ENCODE data around the gene GBX2. TPM values are rescaled to one million over a fixed set of nuclear protein-coding genes. Genes with fewer than 3 reads are reported as not detected.
"Not testable (repeated sequence)": the region's sequence is repeated elsewhere in the genome, so short reads cannot be mapped to it uniquely, and the experiment has no call there.

The GBX2 gene
- total RNA-seq, 1 experiment from 2014 or later: 25.6 TPM

DNA sequence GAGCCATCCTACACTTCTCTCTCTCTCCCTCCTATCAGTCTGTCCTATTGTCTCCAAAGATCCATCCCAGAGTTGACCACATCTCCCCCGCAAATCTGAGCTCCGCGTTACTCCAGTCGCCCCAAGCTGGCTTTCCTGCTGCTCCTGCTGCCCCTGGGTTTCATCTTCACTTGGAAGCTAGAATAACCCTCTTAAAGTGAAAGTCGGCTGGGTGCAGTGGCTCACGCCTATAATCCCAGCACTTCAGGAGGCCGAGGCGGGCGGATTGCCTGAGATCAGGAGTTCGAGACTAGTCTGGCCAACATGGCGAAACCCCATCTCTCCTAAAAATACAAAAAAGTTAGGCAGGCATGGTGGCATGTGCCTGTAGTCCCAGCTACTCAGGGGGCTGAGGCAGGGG lies 26.6 kb downstream of the GBX2 start:
- ChIA-PET CTCF (interaction anchor here (0.7 to 2.9 kb wide), 3 partner anchors 36 to 687 kb away, joined by 3 to 13 read pairs (median 10); no protein-coding TSS in a partner anchor), POLR2A (interaction anchor here (1.0 kb wide), 1 partner anchor 68 kb away, joined by 4 read pairs; no protein-coding TSS in a partner anchor)
- not testable (repeated sequence) for H3K27me3 Mint-ChIP-seq (ENCODE audit: low read depth); H3K9me3 Mint-ChIP-seq; H3K36me3 Mint-ChIP-seq; ATAC-seq; H3K27ac Mint-ChIP-seq; H3K4me3 Mint-ChIP-seq; DNase-seq (ENCODE audit: low spot score)
- peaks cover 13% of the 10 kb centered on the region for H3K4me1 Mint-ChIP-seq

DNA sequence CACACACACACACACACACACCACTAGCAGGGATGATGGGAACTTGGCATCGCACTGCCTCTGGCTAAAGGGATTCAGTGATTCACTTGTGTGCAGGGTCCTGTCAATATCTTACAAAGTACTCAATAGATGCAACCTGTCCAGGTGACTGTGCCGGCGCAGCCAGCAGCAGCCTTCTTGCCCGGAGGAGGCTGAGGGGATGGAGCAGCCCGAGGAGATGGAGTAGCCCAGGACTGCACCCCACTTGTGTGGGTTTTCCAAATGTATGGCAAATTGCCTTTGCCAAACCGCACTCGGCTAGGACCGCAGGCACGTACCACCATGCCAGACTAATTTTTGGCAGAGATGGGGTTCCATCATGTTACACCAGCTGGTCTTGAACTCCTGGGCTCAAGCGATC lies 31.1 kb downstream of the GBX2 start:
- POLR2A ChIA-PET: interaction anchor here (0.6 kb wide), 1 partner anchor 1097 kb away, joined by 3 read pairs; no protein-coding TSS in a partner anchor
- no peak for ATAC-seq
- no peak overlapping the region for H3K4me3 Mint-ChIP-seq

DNA sequence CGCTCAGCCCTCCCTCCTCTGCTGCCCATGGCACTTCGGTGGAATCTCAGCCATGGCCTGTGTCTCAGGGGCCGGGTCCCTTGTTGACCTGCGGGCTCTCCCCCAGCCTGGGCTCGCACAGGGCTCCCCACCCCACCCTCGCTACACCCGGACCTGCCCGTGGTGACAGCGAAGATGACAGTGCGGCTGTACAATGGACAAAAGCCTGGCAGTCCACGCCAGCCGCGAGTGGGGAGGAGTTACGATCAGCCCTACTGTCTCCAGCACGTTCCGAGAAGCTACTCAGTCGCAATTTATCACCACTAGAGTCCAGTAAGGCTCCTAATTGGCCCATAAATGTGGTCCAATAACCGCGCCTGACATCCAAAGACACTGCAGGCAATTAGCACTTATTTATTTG lies 31.6 kb downstream of the GBX2 start:
- ChIA-PET CTCF (no interaction called here), POLR2A (interaction anchor here (0.6 kb wide), 1 partner anchor 1097 kb away, joined by 3 read pairs; no protein-coding TSS in a partner anchor)
- no peak for ATAC-seq
- Mint-ChIP-seq H3K36me3 (peaks cover 3% of the 10 kb centered on the region; the same call in 1 of the 2 replicates), H3K9me3 (no peaks in the 10 kb centered on the region), H3K4me1 (peaks cover 16% of the 10 kb centered on the region), H3K4me3 (no peak overlapping the region), H3K27ac (no peak overlapping the region), H3K27me3 (ENCODE audit: low read depth) (no peaks in the 10 kb centered on the region)
- no peak for DNase-seq (ENCODE audit: low spot score)
- TF ChIP-seq OVOL2 (CRISPR knock-in tag; IDR thresholded peaks at IDR 0.05; ENCODE audit: borderline replicate concordance) (no peak), MYBL2 (CRISPR knock-in tag; IDR thresholded peaks at IDR 0.05) (no peak), ZNF416 (CRISPR knock-in tag; IDR thresholded peaks at IDR 0.05) (no peak), NR2C2 (CRISPR knock-in tag; IDR thresholded peaks at IDR 0.05) (no peak), CREM (CRISPR knock-in tag; IDR thresholded peaks at IDR 0.05) (no peak), NR3C1 (CRISPR knock-in tag; conservative IDR thresholded peaks at IDR 0.05; ENCODE audit: low read depth) (no peak), ZBTB21 (CRISPR knock-in tag; IDR thresholded peaks at IDR 0.05; ENCODE audit: borderline replicate concordance) (no peak)
- TF ChIP-seq, protein P1, sequence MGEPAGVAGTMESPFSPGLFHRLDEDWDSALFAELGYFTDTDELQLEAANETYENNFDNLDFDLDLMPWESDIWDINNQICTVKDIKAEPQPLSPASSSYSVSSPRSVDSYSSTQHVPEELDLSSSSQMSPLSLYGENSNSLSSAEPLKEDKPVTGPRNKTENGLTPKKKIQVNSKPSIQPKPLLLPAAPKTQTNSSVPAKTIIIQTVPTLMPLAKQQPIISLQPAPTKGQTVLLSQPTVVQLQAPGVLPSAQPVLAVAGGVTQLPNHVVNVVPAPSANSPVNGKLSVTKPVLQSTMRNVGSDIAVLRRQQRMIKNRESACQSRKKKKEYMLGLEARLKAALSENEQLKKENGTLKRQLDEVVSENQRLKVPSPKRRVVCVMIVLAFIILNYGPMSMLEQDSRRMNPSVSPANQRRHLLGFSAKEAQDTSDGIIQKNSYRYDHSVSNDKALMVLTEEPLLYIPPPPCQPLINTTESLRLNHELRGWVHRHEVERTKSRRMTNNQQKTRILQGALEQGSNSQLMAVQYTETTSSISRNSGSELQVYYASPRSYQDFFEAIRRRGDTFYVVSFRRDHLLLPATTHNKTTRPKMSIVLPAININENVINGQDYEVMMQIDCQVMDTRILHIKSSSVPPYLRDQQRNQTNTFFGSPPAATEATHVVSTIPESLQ (CRISPR knock-in tag; IDR thresholded peaks at IDR 0.05): no peak
- TF ChIP-seq, protein P2, sequence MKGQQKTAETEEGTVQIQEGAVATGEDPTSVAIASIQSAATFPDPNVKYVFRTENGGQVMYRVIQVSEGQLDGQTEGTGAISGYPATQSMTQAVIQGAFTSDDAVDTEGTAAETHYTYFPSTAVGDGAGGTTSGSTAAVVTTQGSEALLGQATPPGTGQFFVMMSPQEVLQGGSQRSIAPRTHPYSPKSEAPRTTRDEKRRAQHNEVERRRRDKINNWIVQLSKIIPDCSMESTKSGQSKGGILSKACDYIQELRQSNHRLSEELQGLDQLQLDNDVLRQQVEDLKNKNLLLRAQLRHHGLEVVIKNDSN (CRISPR knock-in tag; IDR thresholded peaks at IDR 0.05): no peak
- TF ChIP-seq, protein P3, sequence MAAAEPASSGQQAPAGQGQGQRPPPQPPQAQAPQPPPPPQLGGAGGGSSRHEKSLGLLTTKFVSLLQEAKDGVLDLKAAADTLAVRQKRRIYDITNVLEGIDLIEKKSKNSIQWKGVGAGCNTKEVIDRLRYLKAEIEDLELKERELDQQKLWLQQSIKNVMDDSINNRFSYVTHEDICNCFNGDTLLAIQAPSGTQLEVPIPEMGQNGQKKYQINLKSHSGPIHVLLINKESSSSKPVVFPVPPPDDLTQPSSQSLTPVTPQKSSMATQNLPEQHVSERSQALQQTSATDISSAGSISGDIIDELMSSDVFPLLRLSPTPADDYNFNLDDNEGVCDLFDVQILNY (CRISPR knock-in tag; IDR thresholded peaks at IDR 0.05): no peak

More for the DNA sequence above, 31.1 kb downstream of the GBX2 start:
- Mint-ChIP-seq H3K4me1 (peaks cover 17% of the 10 kb centered on the region), H3K9me3 (no peaks in the 10 kb centered on the region), H3K27me3 (ENCODE audit: low read depth) (no peaks in the 10 kb centered on the region), H3K27ac (no peak overlapping the region), H3K36me3 (peaks cover 3% of the 10 kb centered on the region; the same call in 1 of the 2 replicates)
- TF ChIP-seq, protein P4, sequence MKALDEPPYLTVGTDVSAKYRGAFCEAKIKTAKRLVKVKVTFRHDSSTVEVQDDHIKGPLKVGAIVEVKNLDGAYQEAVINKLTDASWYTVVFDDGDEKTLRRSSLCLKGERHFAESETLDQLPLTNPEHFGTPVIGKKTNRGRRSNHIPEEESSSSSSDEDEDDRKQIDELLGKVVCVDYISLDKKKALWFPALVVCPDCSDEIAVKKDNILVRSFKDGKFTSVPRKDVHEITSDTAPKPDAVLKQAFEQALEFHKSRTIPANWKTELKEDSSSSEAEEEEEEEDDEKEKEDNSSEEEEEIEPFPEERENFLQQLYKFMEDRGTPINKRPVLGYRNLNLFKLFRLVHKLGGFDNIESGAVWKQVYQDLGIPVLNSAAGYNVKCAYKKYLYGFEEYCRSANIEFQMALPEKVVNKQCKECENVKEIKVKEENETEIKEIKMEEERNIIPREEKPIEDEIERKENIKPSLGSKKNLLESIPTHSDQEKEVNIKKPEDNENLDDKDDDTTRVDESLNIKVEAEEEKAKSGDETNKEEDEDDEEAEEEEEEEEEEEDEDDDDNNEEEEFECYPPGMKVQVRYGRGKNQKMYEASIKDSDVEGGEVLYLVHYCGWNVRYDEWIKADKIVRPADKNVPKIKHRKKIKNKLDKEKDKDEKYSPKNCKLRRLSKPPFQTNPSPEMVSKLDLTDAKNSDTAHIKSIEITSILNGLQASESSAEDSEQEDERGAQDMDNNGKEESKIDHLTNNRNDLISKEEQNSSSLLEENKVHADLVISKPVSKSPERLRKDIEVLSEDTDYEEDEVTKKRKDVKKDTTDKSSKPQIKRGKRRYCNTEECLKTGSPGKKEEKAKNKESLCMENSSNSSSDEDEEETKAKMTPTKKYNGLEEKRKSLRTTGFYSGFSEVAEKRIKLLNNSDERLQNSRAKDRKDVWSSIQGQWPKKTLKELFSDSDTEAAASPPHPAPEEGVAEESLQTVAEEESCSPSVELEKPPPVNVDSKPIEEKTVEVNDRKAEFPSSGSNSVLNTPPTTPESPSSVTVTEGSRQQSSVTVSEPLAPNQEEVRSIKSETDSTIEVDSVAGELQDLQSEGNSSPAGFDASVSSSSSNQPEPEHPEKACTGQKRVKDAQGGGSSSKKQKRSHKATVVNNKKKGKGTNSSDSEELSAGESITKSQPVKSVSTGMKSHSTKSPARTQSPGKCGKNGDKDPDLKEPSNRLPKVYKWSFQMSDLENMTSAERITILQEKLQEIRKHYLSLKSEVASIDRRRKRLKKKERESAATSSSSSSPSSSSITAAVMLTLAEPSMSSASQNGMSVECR (CRISPR knock-in tag; IDR thresholded peaks at IDR 0.05; ENCODE audit: borderline replicate concordance): no peak
- TF ChIP-seq, protein P5, sequence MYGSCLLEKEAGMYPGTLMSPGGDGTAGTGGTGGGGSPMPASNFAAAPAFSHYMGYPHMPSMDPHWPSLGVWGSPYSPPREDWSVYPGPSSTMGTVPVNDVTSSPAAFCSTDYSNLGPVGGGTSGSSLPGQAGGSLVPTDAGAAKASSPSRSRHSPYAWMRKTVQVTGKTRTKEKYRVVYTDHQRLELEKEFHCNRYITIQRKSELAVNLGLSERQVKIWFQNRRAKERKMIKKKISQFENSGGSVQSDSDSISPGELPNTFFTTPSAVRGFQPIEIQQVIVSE (CRISPR knock-in tag; IDR thresholded peaks at IDR 0.05; ENCODE audit: borderline replicate concordance): no peak
- TF ChIP-seq NFE2L1 (CRISPR knock-in tag; IDR thresholded peaks at IDR 0.05) (no peak), FOXP1 (CRISPR knock-in tag; IDR thresholded peaks at IDR 0.05; ENCODE audit: borderline replicate concordance) (no peak), HMGA2 (CRISPR knock-in tag; IDR thresholded peaks at IDR 0.05) (no peak), NR1H2 (CRISPR knock-in tag; IDR thresholded peaks at IDR 0.05) (no peak), PRRX2 (CRISPR knock-in tag; IDR thresholded peaks at IDR 0.05) (no peak), MYBL2 (CRISPR knock-in tag; IDR thresholded peaks at IDR 0.05) (no peak), TEAD4 (CRISPR knock-in tag; IDR thresholded peaks at IDR 0.05) (no peak), JAZF1 (CRISPR knock-in tag; IDR thresholded peaks at IDR 0.05) (no peak), TCF7 (CRISPR knock-in tag; IDR thresholded peaks at IDR 0.05; ENCODE audit: low read depth) (no peak), MXD4 (CRISPR knock-in tag; IDR thresholded peaks at IDR 0.05; ENCODE audit: borderline replicate concordance) (no peak), ZNF671 (CRISPR knock-in tag; IDR thresholded peaks at IDR 0.05) (no peak)
- TF ChIP-seq, protein P6, sequence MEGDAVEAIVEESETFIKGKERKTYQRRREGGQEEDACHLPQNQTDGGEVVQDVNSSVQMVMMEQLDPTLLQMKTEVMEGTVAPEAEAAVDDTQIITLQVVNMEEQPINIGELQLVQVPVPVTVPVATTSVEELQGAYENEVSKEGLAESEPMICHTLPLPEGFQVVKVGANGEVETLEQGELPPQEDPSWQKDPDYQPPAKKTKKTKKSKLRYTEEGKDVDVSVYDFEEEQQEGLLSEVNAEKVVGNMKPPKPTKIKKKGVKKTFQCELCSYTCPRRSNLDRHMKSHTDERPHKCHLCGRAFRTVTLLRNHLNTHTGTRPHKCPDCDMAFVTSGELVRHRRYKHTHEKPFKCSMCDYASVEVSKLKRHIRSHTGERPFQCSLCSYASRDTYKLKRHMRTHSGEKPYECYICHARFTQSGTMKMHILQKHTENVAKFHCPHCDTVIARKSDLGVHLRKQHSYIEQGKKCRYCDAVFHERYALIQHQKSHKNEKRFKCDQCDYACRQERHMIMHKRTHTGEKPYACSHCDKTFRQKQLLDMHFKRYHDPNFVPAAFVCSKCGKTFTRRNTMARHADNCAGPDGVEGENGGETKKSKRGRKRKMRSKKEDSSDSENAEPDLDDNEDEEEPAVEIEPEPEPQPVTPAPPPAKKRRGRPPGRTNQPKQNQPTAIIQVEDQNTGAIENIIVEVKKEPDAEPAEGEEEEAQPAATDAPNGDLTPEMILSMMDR (IDR thresholded peaks at IDR 0.05): no peak
- TF ChIP-seq, protein P7, sequence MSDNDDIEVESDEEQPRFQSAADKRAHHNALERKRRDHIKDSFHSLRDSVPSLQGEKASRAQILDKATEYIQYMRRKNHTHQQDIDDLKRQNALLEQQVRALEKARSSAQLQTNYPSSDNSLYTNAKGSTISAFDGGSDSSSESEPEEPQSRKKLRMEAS (CRISPR knock-in tag; IDR thresholded peaks at IDR 0.05): no peak
- no peak for DNase-seq (ENCODE audit: low spot score)
- CTCF ChIA-PET: no interaction called here

Data from WTC11 (cell line).